HG03354 (cell line): Measurements from ENCODE around the gene SLC38A9.
A peak's percentile ranks its signal among the peaks of the same experiment; 100 is the strongest.
"Not testable (repeated sequence)": the region's sequence is repeated elsewhere in the genome, so short reads cannot be mapped to it uniquely, and the experiment has no call there.

Source experiments
- ATAC-seq: cut with Tn5 transposase; IDR thresholded peaks from one replicate; pipeline ENCODE4 v1.9.1; 2021; ENCODE audit warnings: mild to moderate bottlenecking; ENCODE audit not compliant: unreplicated experiment, poor library complexity, severe bottlenecking

The SLC38A9 gene

GRCh38 chr5:55712023-55712859, at the start of gene SLC38A9:
SLC38A9 (minus strand) TSS chr5:55712324; CDS start chr5:55697958, 14,366 bp downstream.
- peak; percentile 100 for ATAC-seq

GRCh38 chr5:55761721-55762120, 49.6 kb upstream of the SLC38A9 start:
- ATAC-seq, result not testable (repeated sequence)

- ATAC-seq, result no peak
These were observed 46.6 kb upstream of the SLC38A9 start for GRCh38 chr5:55758714-55759113.

GRCh38 chr5:55758231-55758630, 46.1 kb upstream of the SLC38A9 start:
- ATAC-seq, result no peak

GRCh38 chr5:55750499-55750898, 38.4 kb upstream of the SLC38A9 start:
- no peak for ATAC-seq

- no peak for ATAC-seq
These were observed 37.9 kb upstream of the SLC38A9 start for GRCh38 chr5:55750063-55750462.

- ATAC-seq, result no peak
These were observed 37.3 kb upstream of the SLC38A9 start for GRCh38 chr5:55749387-55749786.

- no peak for ATAC-seq
These were observed 35.7 kb upstream of the SLC38A9 start for GRCh38 chr5:55747778-55748318.

- no peak for ATAC-seq
These were observed 30.7 kb upstream of the SLC38A9 start for GRCh38 chr5:55742778-55743177.

- no peak for ATAC-seq
These were observed 25.7 kb upstream of the SLC38A9 start, which contains the start of gene DDX4 for GRCh38 chr5:55737793-55738192. DDX4 (plus strand) TSS chr5:55738061; CDS start chr5:55738964, 903 bp downstream.

- no peak for ATAC-seq
These were observed 22.5 kb upstream of the SLC38A9 start for GRCh38 chr5:55734658-55735057.

- no peak for ATAC-seq
These were observed 20.5 kb upstream of the SLC38A9 start for GRCh38 chr5:55732585-55732984.

- no peak for ATAC-seq
These were observed 19.7 kb upstream of the SLC38A9 start for GRCh38 chr5:55731848-55732247.

- no peak for ATAC-seq
These were observed 12.2 kb upstream of the SLC38A9 start for GRCh38 chr5:55724281-55724680.

- ATAC-seq, result no peak
These were observed 8.1 kb upstream of the SLC38A9 start for GRCh38 chr5:55720188-55720703.

GRCh38 chr5:55719026-55719425, 6.9 kb upstream of the SLC38A9 start:
- ATAC-seq, result not testable (repeated sequence)

- ATAC-seq, result no peak
These were observed 3.5 kb upstream of the SLC38A9 start for GRCh38 chr5:55715519-55716078.

GRCh38 chr5:55714749-55715148, 2.6 kb upstream of the SLC38A9 start:
- ATAC-seq, result no peak

- ATAC-seq, result no peak
These were observed 2.2 kb upstream of the SLC38A9 start for GRCh38 chr5:55714339-55714738.

GRCh38 chr5:55713871-55714270, 1.7 kb upstream of the SLC38A9 start:
- ATAC-seq, result no peak
